HuH-7.5 (cell line): Measurements from ENCODE around the gene SLC39A3.
A peak's percentile ranks its signal among the peaks of the same experiment; 100 is the strongest.

Experiments
- DNase-seq: peaks from one replicate; pipeline ENCODE4 v3.0.0; 2011; ENCODE audit warnings: low spot score

The SLC39A3 gene, protein sequence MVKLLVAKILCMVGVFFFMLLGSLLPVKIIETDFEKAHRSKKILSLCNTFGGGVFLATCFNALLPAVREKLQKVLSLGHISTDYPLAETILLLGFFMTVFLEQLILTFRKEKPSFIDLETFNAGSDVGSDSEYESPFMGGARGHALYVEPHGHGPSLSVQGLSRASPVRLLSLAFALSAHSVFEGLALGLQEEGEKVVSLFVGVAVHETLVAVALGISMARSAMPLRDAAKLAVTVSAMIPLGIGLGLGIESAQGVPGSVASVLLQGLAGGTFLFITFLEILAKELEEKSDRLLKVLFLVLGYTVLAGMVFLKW

DNA sequence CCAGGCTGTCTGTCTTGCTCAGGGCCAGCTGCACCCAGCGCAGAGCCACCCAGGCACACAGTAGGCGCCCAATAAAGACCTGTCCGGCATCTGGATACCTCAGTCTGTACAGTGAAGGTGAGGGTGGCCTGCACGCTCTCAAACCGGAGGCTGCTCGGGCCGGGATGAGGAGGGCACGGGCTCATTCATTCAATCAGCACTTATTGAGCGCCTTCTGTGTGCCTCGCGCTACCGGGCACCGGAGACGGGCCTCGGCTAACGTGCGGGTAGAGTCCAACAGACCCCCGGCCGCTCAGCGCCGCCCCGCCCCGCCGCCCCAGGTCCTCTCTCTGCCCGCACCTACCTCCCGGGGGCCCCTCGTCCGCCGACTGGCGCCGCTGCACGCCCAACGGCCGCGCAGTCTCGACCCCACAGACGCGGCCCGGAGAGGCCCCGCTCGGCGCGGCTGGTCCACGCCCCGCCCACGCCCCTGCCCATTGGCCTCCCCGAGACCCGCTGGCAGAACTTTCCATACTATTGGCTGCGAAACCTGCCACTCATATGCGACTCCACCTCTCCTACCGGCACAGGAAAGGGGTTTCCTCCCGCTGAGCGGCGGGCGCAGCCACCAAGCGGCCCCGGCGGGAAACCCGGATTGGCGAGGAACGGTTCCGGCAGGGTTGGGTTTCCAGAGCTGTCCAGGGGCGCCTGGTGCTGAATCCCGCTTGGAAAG, at the start of gene SLC39A3:
Gene SLC39A3 (minus strand): TSS at position 416 of the 712 bp plus-strand sequence. CDS start 2,760 bp downstream, outside the sequence.
- peak; percentile 100 for DNase-seq

DNA sequence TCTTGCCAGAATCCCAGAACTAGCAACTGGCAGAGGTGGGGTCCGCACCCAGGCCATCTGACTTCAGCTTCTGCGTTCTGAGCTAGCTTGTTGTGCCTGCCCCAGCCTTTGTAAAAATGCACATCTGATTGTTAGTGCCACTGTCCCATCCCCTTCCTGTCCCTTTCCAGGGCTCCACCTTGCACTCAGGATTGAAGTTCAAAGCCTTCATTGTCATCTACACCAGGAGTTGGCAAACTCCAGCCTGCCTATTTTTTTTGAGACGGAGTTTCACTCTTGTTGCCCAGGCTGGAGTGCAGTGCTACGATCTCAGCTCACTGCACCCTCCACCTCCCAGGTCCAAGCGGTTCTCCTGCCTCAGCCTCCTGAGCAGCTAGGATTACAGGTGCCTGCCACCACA, 48.4 kb upstream of the SLC39A3 start:
- no peak for DNase-seq

DNA sequence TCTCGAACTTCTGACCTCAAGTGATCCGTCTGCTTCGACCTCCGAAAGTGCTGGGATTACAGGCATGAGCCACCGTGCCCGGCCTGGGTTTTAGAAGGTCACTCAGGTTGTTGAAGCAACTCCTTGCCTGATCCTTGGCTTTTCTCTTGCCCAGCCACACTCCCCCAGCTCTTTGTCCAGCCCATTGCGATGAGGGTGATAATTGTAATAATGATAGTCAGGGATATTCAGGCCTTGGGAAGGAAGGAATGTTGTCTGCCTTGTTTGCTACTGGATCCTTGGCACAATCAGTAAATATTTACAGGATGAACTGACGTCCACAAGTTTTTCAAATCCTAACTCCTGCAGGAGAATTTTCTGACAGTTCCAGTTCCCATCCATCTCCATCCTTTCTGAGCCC, 47.3 kb upstream of the SLC39A3 start:
- DNase-seq: no peak

DNA sequence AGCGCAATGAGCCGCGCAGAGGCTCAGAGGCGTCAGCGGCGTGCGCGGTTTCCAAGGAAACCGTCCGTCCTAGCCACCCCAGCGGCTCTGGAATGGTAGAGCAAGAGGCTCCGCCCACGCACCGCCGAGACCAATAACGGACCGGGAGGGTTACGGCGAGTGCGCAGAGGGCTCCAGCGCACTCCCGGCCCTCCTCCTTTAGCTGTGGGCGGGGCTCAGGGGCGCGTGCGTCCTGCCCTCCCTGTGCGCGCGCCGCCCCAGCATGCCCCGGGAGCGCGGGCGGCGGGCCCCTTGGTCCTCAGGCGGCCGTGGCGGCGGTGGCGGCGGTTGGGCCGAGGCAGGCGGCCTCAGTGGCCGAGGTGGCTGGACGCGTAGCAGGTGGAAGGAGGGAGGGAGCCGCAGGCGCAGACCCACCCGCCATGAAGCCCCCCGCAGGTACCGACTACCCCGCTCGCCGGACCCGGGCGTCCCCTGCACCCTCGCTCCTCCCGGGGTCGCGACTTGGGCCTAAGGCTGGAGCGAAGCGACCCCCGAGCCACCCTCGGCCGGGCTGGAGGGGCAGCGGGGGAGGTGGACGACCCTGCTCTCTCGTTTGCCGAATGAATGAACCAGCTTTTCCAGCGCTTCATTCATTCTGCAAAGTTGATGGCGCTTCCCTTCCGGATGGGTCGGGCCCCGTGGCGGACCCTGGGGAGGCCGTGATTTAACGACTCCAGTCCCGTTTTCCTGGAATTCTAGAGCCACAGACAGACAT, 45.6 kb upstream of the SLC39A3 start, which contains the start of gene THOP1:
Gene THOP1 (plus strand): TSS at position 260 of the 754 bp plus-strand sequence. CDS start 160 bp downstream, at position 420.
- DNase-seq: peak; percentile 98

DNA sequence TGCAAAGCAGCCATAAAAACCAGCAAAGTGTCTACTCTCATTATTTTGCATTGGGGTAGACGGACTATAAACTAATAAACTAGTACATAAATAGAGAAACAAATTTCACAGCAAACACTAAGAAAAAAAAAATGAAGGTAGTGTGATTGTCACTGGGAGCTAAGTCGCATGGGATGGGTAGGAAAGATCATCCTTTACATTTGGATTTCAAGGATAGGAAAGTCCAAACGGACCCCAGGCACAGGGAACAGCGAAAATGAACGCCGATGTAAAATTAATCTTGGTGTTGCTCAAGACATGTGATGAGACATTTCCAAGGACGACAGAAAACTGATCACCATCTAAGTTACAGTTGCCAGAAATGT, 43.9 kb upstream of the SLC39A3 start:
- no peak for DNase-seq

DNA sequence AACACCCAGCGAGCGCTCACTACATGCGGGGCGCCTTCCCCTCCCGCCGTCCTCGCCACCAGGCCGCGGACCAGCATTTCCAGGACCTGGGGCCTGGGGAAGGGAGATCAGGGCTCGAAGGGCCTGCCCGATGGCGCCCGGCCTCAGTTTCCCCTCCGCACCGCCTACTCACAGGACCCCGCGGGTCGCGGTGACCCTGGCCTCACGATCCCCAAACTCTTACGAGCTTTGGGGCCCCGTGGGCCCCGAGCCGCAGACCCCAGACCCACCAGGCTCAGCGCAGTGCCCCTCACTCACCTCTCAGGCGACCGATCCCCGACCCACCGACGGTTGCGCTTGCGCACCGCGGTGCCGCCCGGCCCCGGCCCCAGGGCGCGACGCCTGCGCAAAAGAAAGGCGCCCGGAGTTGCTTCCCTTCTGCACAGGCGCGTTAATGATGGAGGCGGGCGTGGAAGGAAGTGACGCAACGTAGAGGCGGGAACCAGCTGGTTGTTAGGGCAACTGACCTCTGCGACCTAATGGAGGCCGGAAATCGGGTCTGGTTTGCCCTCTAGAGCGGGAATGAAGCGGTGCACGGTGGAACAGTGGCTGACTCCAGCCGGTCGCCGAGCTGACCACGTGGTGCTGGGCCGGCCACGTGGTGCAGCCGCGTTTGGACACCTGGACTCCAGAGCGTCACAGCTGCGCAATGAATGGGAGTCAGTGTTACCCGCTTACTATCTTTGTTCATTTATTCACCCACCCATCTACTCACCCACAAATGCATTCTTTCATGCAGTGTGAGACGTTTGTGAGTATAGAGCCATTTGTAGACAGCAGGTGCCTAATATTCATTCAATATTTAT, 43.3 kb upstream of the SLC39A3 start, which contains the start of gene SGTA:
Gene SGTA (minus strand): TSS at position 338 of the 845 bp plus-strand sequence. CDS start 14,205 bp downstream, outside the sequence.
- DNase-seq: peak; percentile 98

DNA sequence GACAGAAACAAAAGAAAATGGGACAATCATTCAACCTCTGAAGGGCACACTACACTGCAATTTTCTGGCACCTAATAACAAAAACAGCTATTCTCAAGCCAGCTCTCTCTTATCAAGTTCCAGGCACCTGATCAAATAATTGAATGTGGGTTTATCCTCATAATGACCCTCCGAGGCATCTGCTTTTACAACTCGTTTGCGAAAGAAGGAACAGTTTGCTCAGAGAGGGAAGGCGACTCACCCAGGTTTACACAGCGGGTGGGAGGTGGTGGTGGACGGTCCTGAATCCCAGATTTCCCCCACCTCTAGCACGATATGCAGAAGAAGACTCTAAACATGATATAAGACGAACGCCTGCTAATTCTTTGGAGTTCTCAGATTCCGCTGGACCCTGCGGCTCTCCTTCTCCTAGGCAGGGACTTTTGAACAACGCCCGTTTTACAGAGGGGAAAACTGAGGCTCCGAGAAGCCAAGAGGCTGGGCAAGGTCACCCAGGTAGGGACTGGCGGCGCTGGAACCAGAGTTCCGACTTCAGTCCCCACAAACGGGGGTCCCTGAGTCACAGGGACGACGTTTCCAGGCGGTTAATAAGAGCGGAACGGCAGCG, 42.6 kb upstream of the SLC39A3 start:
- no peak for DNase-seq

DNA sequence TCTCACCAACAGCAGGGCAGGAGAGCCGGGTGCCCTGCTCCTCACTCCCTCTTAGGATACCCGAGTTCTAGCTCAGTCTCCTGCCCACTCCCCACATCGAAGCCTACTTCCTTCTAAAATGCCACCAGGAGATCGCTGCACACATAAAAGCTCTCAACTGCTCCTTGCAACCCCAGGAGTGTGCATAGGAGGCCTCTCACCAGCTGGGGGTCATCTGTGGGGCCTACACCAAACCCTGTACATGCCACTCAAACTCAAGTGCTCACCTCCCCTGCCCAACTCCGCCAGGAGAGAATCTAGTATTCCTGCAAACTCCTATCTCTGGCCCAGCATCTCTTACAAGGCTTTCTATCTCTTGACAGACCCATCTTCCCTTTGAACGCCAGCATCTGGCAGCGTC, 40.5 kb upstream of the SLC39A3 start:
- DNase-seq: no peak

DNA sequence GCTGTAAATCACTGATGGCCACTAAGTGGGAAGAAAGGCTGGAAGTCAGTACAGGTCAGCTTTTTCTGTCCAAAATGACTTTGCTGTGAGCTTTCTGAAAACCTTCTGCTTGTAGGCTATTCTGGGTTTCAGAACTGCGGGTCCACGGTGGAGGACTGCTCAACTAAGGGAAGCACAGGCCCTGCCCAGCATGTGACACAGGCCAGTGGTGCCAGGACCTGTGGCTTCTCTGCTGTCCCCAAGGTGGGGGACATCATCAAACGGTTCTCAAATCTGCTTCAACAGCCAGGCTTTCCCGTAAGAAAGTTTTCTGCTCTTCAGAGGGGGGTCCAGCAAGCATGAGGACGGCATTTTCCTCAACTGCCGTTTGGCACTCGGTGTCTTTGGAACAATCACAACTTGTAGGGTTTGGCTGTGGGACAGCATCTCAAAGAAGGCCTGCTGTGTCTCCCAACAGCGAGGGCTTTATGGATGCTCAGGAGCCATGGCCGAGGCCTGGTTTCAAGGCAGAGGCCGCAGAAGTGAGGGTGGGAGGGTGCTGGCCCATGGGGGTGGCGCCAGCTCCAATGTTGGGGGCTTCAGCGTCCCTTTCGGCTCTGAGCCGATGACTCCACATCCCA, 39.4 kb upstream of the SLC39A3 start:
- no peak for DNase-seq

DNA sequence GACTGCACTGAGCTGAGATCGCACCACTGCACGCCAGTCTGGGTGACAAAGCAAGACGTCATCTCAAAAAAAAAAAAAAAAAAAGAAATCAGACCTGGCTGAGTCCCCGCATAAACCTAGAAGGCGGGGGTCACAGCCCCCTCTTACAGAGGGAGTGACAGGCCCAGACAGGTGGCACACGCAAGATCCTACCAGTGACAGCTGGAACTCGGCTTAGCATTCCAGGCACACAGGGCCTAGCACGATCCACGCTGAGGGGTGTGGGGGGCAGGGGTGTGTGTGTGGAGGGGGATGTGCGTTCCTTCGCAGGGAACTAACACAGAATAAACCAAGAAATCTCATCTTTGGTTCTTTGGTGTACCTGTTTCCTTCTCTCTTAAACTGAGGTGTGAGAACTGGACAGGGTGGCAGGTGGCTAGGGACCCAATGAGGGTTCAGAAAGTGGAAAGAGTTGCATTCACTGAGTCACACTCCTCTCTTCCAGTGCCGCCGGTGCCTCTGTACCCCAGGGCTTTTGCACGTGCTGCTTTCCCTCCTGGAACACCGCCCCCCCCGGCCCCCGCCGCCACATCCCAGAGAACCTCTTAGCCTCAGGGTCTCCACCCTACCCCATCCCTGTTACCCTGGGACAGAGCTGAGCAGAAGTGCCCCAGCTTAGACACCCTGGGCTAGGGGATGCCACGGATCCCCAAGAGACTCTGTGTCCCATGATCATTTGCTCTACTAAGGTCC, 38.3 kb upstream of the SLC39A3 start:
- DNase-seq: no peak

DNA sequence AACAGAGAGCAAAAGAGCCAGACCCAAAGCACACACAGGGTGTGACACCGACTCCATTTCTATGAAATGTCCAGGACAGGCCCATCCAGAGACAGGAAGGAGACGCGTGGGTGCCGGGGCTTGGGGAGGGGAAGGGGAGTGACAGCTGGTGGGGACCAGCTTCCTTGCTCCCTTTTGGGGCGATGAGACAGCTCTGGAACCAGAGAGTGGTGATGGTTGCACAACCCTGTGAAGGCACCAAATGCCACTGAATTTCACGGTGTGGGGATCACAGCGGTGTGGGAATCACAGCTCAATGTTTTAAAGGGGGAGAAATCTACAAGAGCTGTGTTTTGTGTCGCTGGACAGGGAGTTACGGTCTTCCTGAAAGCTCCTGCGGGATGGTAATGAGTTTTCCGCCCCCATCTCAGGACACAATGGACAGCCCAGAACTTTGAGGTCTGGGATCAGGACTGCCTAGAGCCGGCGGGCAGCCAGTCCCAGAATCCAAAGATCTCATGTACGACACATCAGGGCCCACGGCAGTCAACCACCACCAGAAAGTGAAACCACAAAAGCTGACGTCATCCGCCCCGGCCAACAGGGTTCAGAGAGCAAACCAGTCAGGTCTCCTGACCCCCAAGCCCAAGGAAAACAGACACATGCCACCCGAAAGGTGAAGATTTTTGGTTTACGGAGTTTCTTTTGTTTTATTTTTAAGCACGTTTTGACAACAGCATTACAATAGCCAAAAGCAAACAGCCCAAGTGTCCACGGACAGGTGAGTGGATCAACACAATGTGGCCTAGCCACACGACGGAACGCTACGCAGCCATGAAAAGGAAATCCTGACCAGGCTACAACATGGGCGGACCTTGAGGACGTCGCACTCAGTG, 36.0 kb upstream of the SLC39A3 start:
- DNase-seq: no peak

DNA sequence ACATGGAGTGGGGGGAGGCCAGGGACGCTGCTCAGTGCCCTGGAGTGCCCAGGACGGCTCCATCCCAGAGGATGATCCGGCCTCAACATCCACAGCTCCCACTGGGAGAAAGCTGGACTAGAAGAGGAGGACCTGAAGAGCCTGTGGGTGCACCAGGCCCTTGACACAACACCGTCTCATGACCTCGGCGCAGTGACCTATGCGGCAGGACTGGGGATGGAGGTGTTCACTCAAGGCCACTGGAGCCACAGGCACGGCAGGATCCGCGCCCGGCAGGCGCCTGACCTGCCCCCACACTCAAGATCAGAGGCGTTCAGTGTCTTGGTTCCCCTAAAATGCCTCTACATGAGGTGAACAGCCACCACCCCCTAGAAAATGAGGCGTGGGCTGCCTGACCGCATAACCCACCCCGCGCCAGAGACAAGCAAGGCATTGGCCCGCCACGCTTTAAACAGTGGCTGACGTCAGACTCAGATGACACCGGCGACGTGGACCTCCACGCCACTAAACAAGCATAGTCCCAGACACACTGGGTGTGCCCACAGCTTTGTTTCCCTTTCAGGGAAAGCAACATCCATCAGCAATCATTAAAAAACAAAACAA, 35.2 kb upstream of the SLC39A3 start:
- DNase-seq: no peak

DNA sequence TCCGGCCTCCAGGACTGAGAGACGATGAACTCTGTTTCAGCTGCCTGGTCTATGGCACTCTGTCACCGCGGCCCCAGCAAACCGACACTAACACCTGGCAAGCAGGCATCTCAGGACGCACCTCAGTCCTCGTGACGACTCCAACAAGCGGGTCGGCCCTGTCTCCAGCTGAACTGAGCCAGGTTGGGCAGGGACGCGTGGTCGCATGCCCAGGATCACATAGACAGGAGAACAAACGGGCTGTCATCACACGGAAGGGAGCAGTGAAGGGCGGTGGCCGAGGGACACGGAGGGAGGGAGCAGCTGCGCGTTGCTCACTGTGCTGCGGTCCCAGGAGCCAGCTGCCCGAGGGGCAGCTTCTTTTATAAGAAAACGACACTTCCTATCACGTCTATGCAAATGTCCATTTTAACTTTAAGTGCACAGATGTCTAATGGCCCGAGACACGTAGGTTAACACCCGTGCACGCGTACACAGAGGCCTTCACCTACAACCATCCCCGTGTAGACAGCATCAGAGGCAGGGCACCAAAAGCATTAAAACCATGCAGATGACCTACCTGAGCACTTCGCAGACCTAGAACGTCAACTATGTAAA, 34.4 kb upstream of the SLC39A3 start:
- no peak for DNase-seq

DNA sequence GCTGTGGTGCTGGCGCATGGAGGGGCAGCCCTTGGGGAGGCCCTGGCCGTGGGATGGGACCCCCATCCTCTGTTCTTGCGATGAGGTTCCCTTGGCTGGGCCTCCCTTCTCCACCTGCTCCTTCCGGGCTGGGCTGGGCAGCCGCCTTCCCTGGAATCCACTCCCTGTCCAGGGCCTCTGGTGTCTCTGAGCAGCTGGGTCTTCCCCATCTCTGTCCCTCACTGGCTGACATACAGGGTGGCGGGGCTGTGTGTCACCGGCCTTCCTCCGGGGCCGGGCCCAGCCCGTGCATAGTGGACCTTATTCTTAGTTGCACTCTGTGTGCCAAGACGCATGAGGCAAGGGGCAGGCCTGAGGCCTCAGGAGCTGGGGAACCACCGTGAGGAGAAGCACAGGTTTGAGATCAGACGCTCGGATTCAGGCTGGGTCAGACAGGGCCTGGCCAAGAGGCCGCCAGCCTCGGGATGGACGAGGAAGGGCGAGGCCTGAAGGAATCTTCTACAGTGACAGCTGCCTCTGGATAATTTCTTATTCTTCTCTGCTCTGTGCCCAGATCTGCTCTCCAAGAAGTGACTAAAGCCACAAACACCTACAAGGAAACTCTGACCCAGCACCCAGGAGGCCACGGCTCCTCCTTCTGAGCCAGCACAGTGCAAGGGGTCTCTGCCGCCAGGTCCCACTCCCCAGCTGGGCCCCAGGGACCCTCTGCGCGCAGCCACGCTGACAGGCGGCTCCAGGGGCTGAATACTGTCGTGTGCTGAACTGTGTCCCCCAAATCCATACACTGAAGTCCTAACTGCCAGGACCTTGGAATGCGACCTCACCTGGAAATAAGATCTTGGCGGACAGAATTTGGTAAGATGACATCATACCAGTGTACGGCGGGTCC, 32.2 kb upstream of the SLC39A3 start:
- no peak for DNase-seq

DNA sequence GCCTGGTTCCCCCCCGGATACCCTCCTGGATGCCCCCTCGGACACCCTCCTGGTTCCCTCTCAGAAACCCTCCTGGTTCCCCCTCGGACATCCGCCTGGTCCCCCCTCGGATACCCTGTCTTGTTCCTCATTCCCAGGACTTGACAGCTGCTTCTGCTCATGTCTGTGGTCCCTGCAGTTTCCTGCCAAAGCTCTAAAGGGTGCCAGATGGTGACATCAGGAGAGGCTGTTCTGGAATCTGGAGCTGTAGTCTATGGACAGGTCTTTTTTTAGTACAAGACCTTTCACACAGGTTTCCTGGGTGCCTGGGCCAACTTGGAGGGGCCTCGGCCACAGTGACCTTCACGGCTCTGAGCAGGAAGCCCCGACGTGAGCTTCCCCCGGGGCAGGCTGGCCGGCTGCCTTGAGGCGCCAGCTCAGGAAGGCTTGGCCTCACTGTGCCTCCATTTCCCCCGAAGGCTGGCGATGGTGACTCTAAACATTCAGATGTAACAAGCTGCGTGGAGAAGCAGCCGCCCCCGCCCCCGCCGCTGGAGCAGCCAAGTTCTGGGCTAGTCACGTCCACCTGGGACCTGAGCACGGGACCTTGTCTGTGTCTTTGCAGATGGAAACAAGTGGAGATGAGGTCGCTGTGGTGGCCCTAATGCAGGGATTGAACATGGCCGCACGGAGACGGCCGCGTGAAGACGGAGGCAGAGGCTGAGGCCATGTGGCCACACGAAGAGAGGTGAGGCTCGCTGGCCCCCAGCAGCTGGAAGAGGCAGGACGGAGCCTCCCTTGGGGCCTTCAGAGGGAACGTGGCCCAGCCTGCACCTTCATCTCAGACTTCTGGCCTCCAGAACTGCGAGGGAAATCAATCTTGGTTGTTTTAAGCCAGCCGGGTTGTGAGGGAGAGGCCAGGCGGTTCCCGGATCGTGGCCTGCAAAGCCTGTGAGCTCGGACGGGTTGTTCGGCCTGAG, 30.5 kb upstream of the SLC39A3 start:
- no peak for DNase-seq

DNA sequence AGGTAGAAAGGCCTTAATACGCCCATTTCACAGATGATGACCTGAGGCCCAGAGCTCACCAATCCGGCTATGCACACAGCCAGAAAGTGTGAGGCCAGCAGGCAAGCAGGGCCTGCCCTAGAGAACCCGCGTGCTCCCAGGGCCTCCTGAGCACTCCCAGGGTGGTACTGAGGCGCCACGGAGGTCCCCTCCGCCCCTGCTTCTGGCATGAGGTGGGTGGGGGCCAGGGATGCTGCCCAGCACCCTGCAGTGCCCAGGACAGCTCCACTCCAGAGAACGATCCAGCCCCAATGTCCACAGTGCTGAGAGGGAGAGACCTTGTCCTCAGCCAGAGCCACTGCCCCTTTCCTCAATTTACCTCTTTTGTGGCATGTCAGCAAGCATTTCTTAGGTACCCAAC, 29.4 kb upstream of the SLC39A3 start:
- DNase-seq: no peak
